HL-60/S4 (cell line): ENCODE data around the gene ZNF488.

Source experiments
- in situ Hi-C: fragments of 300-500 bp; cut with MboI; formaldehyde crosslinking; loops from 2 replicates; pipeline ENCODE4 v1.14.3; 2022; ENCODE audit warnings: low sequenced_read_pairs

The ZNF488 gene

GRCh38 chr10:47332371-47332770 lies 51.7 kb downstream of the ZNF488 start:
- in situ Hi-C loops: no loop called here

GRCh38 chr10:47331954-47332353 lies 52.1 kb downstream of the ZNF488 start:
- in situ Hi-C loops: no loop called here

- in situ Hi-C loops: no loop called here
These were observed 52.6 kb downstream of the ZNF488 start for GRCh38 chr10:47331491-47331890.

GRCh38 chr10:47330804-47331203 lies 53.3 kb downstream of the ZNF488 start:
- in situ Hi-C loops: no loop called here

- in situ Hi-C loops: no loop called here
These were observed 53.7 kb downstream of the ZNF488 start for GRCh38 chr10:47330366-47330765.

GRCh38 chr10:47329855-47330254 lies 54.2 kb downstream of the ZNF488 start:
- in situ Hi-C loops: no loop called here

GRCh38 chr10:47326927-47327330 lies 57.2 kb downstream of the ZNF488 start:
- in situ Hi-C loops: no loop called here

GRCh38 chr10:47326306-47326926 lies 57.7 kb downstream of the ZNF488 start:
- in situ Hi-C loops: no loop called here

GRCh38 chr10:47325303-47326291 lies 58.5 kb downstream of the ZNF488 start:
- in situ Hi-C loops: no loop called here

- in situ Hi-C loops: no loop called here
These were observed 60.3 kb downstream of the ZNF488 start for GRCh38 chr10:47323636-47324296.

GRCh38 chr10:47323087-47323486 lies 61.0 kb downstream of the ZNF488 start:
- in situ Hi-C loops: no loop called here

- in situ Hi-C loops: no loop called here
These were observed 61.6 kb downstream of the ZNF488 start, which contains the start of gene GDF2 for GRCh38 chr10:47322300-47323061. Gene GDF2 (plus strand): TSS chr10:47322454. CDS start chr10:47322669, 215 bp downstream.

GRCh38 chr10:47321521-47322195 lies 62.4 kb downstream of the ZNF488 start:
- in situ Hi-C loops: no loop called here

GRCh38 chr10:47320812-47321211 lies 63.3 kb downstream of the ZNF488 start:
- in situ Hi-C loops: no loop called here

- in situ Hi-C loops: no loop called here
These were observed 64.3 kb downstream of the ZNF488 start for GRCh38 chr10:47319784-47320183.

GRCh38 chr10:47318706-47319105 lies 65.4 kb downstream of the ZNF488 start:
- in situ Hi-C loops: no loop called here

GRCh38 chr10:47317251-47317650 lies 66.8 kb downstream of the ZNF488 start:
- in situ Hi-C loops: no loop called here

GRCh38 chr10:47316131-47316530 lies 68.0 kb downstream of the ZNF488 start:
- in situ Hi-C loops: no loop called here
